GM21447 (cell line): ENCODE data around the gene GMFB.

Source experiments
- ATAC-seq: cut with Tn5 transposase; IDR thresholded peaks from one replicate; pipeline ENCODE4 v1.9.1; 2021; ENCODE audit not compliant: unreplicated experiment

The GMFB gene

DNA sequence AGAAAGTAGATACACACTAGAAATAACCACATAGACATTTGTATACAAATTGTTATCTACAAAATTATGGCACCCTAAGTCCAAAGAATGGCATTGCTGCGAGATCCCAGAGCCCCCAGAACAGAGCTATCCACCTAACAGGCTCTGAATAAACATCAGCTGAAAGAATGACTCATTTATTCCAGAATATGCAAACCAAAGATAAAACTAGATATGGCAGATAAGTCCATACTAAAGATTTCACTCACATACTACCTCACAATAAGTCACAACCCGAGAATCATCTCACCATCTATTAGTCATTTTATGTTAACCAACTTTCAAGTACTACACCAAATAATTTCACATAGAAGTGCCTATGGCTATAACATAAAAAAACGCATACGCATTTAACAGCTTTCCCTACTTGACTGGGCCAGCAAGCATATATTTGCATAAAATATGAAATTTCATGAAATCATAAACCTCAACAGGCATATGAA, 53.2 kb downstream of the GMFB start:
- no peak for ATAC-seq

DNA sequence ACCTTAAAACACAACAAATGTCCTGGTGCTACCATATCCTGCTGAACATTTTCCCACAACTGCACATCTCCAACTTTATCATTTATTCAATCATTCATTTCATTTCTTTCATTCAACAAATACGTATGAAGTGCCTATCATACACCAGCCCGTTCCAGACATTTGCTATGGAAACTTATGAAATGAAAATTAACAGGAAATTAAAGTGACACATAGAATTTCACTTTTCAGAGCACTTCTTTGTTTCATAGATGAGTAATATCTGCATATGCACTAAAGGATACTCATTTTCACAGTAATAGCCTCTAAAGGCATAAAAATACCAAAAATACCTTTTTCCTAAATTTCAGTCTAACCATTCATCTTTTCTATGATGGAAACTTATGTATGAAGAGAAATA, 60.3 kb downstream of the GMFB start:
- no peak for ATAC-seq

GRCh38 chr14:54427871-54428270, 60.9 kb downstream of the GMFB start:
- ATAC-seq: no peak

GRCh38 chr14:54425537-54426274, 63.1 kb downstream of the GMFB start:
- no peak for ATAC-seq

- no peak for ATAC-seq
Measured at GRCh38 chr14:54425068-54425467, 63.7 kb downstream of the GMFB start.
